HG03520 (cell line): ENCODE measurements around the gene TRPV4.

Source experiments
- ATAC-seq: cut with Tn5 transposase; IDR thresholded peaks from one replicate; pipeline ENCODE4 v1.9.1; 2021; ENCODE audit warnings: mild to moderate bottlenecking, moderate library complexity; ENCODE audit not compliant: unreplicated experiment

Gene TRPV4

DNA sequence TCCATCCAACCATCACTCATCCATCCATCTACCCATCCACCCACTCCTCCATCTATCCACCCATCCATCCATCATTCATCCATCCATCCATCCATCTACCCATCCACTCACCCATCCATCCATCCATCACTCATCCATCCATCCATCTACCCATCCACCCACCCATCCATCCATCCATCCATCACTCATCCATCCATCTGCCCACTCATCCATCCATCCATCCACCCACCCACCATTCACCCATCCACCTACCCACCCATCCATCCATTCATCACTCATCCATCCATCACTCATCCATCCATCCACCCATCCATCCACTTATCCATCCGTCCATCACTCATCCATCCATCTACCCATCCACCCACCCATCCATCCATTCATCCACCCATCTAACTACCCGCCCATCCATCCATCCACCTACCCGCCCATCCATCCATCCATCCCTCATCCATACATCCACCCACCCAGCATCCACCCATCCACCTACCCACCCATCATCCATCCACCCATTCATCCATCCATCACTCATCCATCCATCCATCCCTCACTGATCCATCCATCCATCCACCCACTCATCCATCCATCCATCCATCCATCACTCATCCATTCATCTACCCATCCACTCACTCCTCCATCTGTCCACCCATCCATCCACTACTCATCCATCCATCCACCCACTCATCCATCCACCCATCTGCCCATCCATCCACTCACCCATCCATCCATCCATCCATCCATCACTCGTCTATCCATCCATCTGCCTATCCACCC, 24.1 kb downstream of the TRPV4 start:
- no peak for ATAC-seq

DNA sequence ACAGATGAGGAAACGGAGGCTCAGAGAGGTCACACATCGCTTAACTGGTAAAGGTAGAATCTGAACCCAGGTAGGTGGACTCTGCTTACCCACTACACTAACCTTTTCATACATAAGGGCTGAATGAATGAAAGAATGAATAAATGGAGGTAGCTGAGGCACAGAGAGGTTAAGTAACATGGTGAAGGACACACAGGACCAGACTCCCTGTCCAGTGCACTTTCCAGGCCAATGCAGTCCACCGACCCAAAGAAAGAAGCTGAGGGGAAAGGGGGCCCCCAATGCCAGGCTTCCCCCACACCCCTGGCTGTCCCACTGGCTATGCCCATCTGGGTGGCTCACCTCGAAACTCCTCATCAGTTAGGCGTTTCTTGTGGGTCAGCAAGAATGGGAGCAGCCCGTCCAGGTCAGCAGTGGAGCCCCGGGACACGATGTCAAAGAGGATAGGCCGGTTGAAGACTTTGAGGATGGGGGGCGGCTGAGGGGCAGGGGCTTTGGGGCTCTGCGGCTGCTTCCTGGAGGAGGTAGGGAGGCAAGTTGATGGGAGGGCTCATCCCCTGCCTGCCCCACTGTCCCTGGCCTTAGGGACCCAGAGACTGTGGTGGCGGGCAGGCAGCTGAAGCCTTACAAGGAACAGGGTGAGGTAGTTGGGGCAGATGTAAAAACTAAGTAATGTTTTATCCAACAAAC, 25.1 kb downstream of the TRPV4 start:
- ATAC-seq = no peak

DNA sequence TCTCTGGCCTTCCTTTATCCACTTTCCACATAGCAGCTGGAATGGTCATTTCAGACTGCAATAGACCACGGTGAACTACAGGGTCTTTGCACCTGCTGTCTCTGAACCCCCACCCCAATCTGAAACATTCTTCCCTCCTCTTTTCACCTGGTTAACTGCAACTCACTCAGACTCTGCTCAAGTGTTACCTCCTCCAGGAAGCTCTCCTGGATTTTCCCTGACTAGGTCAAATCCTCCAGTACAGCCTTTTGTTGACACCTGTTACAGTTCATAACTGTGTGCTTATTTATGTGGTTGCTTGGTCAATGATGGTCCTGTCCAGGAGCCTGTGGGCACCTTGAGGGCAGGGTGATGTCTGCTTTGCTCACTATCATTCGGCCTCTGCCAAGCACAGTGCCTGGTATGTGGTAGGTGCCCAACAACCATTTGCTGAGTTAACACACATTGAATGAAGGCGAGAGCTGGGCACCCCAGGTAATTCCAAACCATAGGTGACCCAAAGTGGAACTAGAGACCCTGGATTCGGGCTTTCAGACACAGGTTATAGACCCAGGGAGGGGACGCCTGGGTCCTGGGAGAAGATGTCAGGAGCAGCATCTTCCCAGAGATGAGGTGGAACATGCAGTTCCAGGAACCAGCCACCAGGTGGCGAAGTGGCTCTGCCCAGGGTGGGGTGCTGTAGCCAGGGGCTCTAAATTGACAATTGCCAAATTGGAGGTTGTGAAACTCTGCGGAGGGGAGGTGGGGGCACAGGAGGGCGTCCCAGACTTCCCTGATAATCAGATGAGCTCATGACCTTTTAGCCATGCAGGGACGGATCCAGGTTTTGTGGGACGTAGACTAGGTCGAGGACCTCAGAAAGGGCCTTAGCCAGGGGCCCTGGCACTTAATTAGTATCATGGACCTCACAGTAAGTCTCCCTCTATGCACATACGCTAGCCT, 28.1 kb downstream of the TRPV4 start:
- ATAC-seq = no peak

DNA sequence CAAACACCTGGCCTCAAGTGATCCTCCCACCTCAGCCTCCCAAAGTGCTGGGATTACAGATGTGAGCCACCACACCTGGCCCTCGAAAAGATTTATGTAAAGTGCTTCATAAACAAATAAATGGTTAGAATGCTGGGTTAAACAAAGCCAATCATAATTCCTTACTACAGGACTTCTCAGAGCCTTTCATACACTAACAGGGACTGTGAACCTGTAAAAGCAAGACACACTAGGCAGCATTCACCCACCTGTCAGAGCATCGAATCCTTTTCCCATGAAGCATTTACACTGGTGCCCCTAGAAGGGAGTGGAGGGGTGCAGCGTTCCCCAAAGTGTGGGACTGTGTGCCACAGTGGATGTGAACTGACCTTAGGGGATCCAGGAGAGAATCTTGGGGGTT, 29.5 kb downstream of the TRPV4 start:
- no peak for ATAC-seq

DNA sequence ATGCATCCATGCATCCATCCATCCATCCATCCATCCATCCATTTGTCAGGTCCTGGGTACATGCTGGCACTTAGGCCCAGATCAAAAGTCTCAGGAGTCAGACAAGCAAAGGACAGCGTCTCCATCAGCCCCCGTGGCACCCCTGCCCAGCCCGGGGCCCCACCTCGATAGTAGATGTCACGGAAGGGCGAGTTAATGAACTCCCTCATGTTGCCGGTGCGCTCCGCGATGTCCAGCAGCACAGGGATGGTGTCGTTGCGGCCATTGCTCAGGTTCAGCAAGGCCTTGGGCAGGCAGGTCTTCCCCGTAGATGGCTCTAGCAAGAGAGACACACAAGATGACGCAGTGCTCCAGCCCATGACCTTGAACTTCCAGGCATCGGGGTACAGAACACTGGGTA, 30.4 kb downstream of the TRPV4 start:
- ATAC-seq = no peak

DNA sequence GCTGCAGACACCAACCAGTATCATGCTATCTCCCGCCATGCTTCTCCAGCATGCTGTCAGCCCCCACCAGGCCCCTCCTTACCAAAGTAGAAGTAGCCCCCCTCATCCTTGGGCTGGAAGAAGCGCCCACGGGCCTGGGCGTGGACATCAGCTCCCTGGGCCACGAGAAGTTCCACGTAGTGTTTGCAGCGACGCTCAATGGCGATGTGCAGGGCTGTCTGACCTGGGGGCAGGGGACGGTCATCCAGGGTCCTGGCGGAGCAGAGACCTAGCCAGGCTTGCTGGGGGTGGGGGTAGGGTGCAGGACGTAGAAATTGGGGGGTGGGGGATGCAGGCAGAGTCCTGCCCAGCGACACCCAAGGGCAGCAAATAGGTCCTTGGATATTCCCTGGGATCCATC, 32.7 kb downstream of the TRPV4 start:
- ATAC-seq = no peak

DNA sequence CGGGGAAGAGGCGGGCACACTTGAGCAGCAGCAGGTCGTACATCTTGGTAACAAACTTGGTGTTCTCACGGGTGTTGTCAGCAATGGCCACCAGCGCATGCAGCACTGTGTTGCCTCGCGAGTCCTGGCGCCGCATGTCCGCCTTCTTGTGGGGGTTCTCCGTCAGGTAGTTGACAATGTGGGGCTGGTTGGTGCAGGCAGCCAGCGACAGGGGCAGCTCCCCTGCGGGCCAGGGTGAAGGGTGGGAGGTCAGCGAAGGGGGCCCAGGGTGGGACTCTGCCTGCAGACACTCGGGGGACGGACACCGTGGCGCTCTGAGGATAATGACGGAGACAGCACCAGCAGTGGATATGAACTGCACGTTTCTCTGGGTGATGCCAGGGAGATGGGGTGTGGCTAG, 34.5 kb downstream of the TRPV4 start:
- ATAC-seq = no peak

DNA sequence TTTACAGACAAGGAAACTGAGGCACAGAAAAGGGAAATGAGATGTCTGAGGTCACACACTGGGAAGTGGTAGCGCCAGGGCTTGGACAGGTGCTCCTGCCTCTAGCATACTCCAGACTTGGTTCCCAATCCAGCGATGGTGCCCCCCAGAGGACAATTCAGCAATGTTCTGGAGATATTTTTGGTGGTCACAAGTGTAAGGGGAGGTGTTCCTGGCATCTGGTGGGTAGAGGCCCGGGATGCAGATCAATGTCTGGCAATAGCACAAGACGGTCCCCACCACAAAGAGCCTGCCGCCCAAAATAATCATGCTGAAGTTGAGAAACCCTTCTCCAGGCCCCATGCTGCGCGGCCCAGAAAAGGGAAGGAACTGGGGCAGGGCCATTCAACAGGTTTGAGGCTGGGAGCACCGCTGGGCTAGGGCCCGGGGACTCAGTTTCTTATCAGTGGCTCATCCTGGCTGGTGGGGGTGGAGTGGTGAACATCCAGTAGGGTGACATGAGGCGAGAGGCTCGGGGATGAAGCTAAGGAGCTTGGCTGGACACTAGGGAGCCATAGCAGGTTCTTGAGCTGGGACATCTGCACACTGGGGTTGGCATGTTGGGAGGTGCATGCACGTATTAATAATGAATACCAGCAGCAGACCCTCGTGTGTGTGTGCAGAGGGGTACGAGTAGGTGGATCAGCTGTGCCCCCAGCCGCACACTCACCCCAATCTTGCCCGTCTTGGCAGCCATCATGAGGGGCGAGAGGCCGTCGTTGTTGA, 35.1 kb downstream of the TRPV4 start:
- no peak for ATAC-seq

DNA sequence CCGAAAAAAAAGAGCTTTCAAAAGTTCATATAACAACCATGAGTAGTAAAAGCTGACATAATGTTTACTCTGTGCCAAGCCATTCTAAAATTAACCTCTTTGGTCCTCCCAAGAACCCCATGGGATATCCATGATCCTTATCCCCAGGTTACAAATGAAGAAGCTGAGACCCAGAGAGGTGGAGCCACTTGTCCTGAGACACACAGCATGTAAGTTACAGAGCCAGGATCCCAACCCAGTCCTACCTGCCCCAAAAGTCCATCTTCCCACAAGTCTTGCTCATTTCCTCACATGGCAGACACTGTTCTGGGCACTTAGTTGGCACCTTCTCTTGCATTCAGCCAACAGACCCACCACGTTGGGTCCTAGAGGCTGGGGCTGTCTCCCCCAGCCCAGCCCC, 37.1 kb downstream of the TRPV4 start:
- no peak for ATAC-seq

DNA sequence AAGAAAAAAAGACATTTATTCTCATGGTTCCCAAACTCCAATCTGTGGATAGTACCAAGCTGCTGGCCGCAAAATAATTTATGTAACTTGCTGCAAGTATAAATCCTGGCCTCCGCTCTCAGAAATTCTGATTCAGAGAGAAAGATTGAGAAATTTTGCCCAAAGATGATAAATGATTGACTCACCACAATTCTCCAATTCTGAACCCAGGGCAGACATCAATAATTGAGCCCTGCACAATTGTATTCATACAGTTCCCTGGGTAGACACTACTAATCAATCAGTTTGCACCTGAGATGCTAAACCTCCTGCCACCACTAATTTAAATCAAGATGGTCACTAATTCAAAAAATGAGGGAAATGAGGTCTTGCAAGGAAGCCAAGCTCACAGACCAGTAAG, 38.2 kb downstream of the TRPV4 start:
- no peak for ATAC-seq

DNA sequence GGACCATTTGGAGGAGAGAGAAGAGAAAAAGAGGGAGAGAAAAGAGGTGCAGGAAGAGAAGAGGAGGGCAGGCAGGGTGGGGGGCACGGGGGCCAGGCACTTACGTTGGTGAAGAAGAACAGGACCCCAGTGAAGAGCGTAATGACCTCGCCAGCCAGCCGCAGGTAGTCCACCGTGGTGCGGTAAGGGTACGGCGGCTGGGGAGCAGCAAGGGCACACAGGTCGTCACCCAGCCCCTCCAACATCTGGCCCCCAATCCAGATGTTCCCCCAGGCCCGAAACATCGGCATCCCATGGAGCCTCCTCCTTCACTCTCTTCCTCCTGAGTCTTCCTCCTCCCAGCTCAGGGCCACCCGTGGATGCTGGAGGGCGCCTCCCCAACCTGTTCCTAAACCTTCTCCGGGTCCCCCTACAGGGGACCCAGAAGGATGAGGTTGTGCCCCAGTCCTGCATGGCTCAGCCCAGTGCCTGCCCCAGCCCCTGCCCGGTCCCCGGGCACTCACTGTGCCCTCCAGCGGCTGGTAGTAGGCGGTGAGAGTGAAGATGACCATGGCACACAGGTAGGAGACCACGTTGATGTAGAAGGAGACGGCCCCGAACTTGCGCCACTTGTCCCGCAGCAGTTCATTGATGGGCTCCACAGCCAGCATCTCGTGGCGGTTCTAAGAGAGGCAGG, 39.2 kb downstream of the TRPV4 start:
- ATAC-seq = no peak

DNA sequence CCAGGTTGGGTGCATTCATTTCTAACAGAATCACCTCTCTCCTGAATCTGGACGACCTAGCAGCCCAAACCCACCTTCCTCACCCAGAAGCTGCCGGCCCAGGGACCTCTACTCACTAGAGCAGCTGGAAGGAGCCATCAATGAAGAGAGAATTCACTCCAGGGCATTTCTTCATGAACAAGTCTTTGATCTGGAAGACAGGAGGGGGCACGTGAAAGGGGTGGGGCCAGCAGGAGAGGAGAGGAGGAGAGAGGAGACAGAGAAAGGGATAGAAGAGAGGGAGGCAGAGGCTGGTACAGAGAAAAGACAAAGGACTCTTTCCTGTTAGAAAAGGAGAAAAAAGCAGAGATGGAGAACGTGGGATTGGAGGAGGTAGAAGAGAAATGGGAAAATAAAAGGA, 39.8 kb downstream of the TRPV4 start:
- ATAC-seq = no peak

DNA sequence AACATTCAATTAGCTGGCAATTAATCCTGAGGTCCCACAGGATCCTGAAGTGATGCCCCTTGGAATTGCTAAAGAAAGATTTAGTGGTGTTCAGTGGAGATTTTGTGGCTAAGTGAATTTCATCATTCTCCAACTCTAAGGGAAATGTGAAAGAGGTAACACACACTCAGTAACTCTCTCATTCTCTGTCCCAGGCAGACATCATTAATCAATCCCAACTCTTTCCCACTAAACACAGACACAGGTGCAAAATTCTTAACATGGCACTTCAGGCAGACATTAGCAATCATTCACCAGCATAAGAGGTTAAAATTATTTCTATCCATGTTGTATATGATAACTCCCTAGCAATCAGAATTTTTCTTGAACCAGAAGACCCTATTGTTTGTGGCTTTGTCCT, 40.2 kb downstream of the TRPV4 start:
- no peak for ATAC-seq

DNA sequence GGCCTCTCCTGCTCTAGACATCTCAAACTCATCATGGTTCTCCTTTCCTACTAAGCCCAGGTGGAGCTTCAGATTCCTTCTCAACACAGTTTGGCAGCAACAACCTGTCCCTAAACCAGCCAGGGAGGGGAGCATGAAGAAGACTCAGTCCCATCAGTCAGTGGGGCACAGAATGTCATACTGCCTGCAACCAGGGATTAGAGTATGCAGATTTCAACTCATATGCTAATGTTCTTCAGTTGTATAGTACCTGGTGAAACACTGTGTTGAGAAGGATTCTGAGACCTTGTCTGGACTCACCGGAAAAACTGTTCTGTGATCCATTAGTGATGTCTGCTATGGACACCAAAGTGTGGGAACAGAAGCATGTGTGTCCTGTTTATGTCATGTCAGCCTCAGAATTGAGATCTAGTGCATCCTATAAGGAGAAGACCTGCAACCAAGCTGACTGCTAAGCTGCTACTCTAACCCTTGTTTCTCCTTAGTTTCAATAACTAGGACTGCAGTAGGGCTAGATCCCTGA, 43.6 kb downstream of the TRPV4 start:
- no peak for ATAC-seq

DNA sequence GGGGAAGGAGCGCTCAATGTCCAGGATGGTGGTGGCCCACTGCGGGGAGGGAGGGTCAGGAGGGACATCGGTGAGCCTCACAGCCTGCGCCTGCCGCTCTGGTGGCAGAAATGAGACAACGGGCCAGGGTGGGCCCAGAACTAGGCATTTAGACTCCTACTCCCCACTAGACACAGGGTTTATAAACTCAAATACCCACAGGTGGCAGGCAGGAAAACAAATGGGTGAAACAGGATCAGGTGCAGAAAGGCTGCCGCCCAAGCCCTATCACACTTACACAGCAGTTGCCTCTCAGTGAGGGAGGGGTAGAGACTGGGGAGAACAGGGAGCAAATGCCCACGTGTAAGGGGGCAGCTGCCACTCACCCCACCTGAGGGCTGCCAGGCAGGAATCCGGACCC, 46.4 kb downstream of the TRPV4 start:
- no peak for ATAC-seq

DNA sequence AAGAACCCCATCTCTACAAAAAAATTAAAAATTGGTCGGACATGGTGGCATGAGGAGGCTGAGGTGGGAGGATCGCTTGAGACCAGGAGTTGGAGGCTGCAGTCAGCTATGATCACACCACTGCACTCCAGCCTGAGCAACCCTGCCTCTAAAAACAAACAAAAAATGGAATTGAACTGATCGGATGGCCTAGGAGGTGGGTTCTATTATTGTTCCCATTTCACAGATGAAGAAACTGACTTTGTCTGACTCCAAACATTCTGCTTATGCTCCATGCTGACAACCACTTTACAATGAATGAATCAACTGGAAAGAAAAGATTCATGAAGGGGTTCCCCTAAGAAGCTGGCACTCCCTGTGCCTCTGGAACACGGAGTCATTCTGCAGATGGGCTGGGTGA, 47.3 kb downstream of the TRPV4 start:
- no peak for ATAC-seq

DNA sequence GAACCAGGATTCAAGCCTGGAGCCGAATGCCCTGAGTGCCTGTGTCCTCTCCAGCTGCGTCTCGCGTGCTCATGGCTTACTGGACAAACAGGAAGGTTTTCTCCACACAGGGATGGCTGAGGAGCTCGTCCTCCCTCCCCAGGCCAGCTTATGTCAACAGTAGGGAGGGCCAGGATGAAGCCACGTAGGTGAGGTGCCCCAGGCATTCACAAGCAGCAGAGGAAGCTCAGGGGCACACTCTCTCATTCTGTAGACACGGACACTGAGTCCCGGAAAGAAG, 49.3 kb downstream of the TRPV4 start:
- ATAC-seq = no peak

DNA sequence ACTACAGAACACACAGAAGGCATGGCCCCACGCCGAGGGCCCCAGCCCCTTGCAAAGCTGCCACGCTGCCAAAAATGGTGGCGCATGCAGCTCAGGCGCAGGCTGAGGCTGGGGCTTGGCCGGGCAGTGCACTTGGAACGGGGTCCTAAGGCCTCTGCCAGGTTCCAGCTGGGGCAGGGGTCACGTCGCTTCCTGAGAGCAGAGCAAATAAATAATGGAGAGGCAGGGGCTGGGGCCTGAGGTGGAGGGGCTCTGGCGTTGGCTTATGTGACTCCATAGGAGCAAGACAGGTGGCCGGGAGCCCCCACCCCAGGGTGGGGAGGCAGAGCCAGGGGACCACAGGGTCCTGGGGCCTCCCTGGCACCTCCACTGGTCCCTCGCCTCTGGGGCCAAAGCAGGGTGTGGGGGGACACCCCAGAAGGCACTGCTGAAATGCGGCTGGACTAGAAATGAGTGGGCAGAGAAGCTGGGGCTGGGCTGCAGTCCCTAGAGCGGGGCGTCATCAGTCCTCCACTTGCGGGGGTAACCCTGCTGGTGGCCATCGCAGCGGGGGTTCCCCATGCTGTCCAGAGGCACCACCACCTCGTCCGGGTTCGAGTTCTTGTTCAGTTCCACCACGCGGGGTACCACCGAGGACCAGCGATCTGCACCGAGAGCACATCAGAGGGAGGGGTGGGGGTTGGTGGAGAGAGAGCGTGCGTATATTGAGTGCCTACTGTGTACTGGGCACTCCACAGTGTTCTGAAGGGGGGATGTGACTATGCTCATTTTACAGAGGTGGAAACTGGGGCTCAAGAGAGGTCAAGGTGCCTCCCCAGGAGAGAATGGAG, 49.8 kb downstream of the TRPV4 start:
- ATAC-seq = no peak

DNA sequence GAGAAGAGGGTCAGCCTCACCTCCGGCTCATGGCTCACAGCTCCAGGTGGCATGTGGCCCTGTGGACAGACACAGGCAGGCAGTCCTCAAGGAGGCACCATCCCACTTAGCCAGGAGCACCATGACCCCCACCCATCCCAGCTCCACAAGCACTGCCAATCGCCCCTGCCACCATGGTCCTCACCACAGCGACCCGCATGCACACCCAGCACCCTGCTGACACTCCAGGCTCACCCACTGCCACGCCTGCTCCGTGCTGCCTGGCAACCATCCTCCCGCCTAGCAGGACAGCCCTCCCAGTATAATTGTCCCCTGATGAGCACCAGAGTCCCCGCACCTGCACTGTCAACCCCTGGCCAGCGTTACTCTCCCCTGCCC, 50.9 kb downstream of the TRPV4 start:
- no peak for ATAC-seq
